ENCODE results near the gene SUPT4H1. TPM values are rescaled to one million over a fixed set of nuclear protein-coding genes. Genes with fewer than 3 reads are reported as not detected.
A peak's percentile ranks its signal among the peaks of the same experiment; 100 is the strongest.
"Not testable (repeated sequence)": the region's sequence is repeated elsewhere in the genome, so short reads cannot be mapped to it uniquely, and the experiment has no call there.

SUPT4H1 gene
- total RNA-seq, 2 donors from 2014 or later = 44.8 to 70.0 TPM

DNA sequence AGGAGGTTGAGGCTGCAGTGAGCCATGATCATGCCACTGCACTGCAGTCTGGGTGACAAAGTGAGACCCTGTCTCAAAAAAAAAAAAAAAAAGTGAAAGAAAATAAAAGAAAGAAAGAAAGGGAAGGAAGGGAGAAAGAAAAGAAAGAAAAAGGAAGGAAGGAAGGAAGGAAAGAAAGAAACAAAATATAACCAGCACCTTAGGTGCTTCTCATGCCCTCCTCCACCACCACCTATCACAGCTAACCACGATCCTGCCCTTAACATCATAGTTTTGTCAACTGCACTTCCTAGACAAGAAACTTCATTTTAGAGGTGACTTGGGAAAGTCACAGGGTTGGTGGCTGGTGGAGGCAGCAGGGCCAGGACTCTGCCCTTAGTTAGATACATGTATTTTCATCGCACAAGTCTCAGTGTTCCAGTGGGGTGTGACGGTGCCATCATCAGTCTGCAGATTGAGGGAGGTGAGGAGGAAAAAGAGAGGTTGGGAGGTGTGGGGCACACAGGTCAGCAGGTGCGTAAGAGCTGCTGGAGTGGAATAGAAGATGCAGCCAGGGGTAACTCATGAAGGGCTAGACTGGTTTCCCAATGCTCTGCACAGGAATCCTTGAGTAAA, 10.0 kb downstream of the SUPT4H1 start:
- Histone ChIP-seq H3K9me3 (no peaks in the 10 kb centered on the region), H3K36me3 (peaks cover 12 to 20% of the 10 kb centered on the region in 2 donors), H3K27ac (no peak overlapping the region), H3K27me3 (replicated peaks; ENCODE audit: insufficient read depth) (no peaks in the 10 kb centered on the region), H3K4me3 (no peak overlapping the region), H3K4me1 (replicated peaks) (no peaks in the 10 kb centered on the region)
- 87% methylated on average over 4 of the region's 4 CpGs for WGBS
- no peak for DNase-seq (ENCODE audit: low spot score)
- intact Hi-C loops (cut with DNase I) = no loop called here
- TF ChIP-seq, protein P1, sequence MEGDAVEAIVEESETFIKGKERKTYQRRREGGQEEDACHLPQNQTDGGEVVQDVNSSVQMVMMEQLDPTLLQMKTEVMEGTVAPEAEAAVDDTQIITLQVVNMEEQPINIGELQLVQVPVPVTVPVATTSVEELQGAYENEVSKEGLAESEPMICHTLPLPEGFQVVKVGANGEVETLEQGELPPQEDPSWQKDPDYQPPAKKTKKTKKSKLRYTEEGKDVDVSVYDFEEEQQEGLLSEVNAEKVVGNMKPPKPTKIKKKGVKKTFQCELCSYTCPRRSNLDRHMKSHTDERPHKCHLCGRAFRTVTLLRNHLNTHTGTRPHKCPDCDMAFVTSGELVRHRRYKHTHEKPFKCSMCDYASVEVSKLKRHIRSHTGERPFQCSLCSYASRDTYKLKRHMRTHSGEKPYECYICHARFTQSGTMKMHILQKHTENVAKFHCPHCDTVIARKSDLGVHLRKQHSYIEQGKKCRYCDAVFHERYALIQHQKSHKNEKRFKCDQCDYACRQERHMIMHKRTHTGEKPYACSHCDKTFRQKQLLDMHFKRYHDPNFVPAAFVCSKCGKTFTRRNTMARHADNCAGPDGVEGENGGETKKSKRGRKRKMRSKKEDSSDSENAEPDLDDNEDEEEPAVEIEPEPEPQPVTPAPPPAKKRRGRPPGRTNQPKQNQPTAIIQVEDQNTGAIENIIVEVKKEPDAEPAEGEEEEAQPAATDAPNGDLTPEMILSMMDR (IDR thresholded peaks at IDR 0.05) = no peak
- no peak for TF ChIP-seq POLR2AphosphoS5 (IDR thresholded peaks at IDR 0.05)
- no peak for TF ChIP-seq POLR2A (IDR thresholded peaks at IDR 0.05)

DNA sequence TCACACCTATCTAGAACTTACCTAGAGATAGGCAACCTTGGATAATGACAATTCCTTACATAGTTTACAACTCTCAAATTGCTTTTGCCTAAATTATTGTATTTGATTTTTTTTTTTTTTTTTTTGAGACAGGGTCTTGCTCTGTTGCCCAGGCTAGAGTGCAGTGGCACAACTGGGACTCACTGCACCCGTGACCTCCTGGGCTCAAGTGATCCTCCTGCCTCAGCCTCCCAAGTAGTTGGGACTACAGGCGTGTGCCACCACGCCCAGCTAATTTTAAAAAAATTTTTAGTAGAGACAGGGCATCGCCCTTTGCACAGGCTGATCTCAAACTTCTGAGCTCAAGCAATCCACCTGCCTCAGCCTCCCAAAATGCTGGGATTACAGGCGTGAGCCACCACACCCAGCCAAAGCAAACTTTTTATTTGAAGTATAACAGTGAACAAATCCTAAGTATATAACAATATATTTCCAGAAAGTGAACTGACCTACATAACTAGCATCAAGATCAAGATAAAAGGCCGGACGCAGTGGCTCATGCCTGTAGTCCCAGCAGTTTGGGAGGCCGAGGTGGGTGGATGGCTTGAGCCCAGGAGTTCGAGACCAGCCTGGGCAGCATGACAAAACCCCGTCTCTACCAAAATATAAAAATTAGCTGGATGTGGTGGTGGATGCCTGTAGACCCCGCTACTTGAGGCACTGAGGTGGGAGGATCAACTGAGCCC, 10.7 kb downstream of the SUPT4H1 start:
- H3K27me3 ChIP-seq (replicated peaks; ENCODE audit: insufficient read depth); H3K4me3 ChIP-seq; H3K27ac ChIP-seq; DNase-seq (ENCODE audit: low spot score); H3K9me3 ChIP-seq; intact Hi-C loops (cut with DNase I); H3K4me1 ChIP-seq (replicated peaks): not testable (repeated sequence)
- H3K36me3 ChIP-seq = peaks cover 11 to 20% of the 10 kb centered on the region in 2 donors
- WGBS = 89% methylated on average over 11 of the region's 11 CpGs

DNA sequence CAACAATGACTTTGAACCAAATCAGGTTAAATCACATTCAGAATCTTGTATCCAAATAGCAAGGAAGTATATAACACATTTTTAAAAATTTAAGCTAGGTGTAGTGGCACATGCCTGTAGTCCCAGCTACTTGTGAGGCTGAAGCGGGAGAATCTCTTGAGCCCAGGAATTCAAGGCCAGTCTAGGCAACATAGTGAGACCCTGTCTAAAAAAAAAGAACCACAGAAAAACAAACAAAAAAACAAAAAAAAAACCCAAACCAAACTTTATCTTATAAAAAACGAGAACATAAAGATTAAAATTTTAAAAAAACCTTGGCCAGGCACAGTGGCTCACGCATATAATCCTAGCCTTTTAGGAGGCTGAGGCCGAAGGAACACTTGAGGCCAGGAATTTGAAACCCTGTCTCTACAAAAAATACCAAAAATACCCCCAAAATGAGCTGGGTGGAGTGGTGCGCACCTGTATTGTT, 11.6 kb downstream of the SUPT4H1 start:
- DNase-seq (ENCODE audit: low spot score) = no peak
- Histone ChIP-seq H3K9me3 (no peaks in the 10 kb centered on the region), H3K4me1 (replicated peaks) (no peaks in the 10 kb centered on the region), H3K27me3 (replicated peaks; ENCODE audit: insufficient read depth) (no peaks in the 10 kb centered on the region), H3K27ac (no peak overlapping the region), H3K4me3 (no peak overlapping the region), H3K36me3 (peaks cover 2 to 13% of the 10 kb centered on the region in 2 donors)
- TF ChIP-seq POLR2AphosphoS5 (IDR thresholded peaks at IDR 0.05) = no peak
- TF ChIP-seq POLR2A (IDR thresholded peaks at IDR 0.05) = no peak
- TF ChIP-seq, protein P1 (IDR thresholded peaks at IDR 0.05) = no peak
- 88% methylated on average over 5 of the region's 5 CpGs for whole genome bisulfite sequencing
- intact Hi-C loops (cut with DNase I) = no loop called here

DNA sequence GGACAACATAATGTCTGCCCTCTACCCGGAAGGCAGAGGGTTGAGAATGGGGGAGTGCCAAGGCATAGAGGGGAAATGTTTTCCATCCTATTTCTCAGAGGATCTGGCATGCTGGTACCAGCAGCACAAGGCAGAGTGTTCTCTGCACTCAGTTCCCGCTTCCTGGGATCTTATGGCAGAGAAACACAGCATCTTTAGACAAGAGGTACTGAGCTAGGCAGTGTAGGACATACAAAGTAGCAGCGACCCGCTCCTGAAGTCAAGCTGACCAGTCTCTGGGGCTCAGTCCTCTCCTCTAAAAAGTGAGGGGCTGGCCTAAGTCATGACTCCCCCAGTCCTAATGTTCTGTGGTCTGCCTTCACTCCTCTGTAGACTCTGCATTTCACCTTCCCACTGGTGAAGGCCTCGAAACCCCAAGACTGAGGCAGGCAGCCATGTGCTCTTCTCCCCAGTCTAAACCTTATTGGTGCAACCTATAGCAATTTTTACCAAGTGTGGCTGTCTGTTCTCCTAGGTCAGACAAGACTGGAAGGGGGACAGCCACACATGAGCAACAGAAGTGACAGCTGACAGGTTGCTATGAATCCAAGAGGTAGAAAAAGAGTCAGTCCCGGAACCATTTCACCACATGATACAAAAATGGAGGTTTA, 12.1 kb downstream of the SUPT4H1 start:
- Histone ChIP-seq H3K4me3 (no peak overlapping the region), H3K36me3 (peaks cover 0 to 7% of the 10 kb centered on the region in 2 donors), H3K9me3 (no peaks in the 10 kb centered on the region), H3K27me3 (replicated peaks; ENCODE audit: insufficient read depth) (no peaks in the 10 kb centered on the region), H3K27ac (no peak overlapping the region), H3K4me1 (replicated peaks) (no peaks in the 10 kb centered on the region)
- no peak for DNase-seq (ENCODE audit: low spot score)
- TF ChIP-seq POLR2AphosphoS5 (IDR thresholded peaks at IDR 0.05) = no peak
- TF ChIP-seq POLR2A (IDR thresholded peaks at IDR 0.05) = no peak
- TF ChIP-seq, protein P1 (IDR thresholded peaks at IDR 0.05) = no peak
- intact Hi-C loops (cut with DNase I) = no loop called here
- 93% methylated on average over 6 of the region's 6 CpGs for WGBS

DNA sequence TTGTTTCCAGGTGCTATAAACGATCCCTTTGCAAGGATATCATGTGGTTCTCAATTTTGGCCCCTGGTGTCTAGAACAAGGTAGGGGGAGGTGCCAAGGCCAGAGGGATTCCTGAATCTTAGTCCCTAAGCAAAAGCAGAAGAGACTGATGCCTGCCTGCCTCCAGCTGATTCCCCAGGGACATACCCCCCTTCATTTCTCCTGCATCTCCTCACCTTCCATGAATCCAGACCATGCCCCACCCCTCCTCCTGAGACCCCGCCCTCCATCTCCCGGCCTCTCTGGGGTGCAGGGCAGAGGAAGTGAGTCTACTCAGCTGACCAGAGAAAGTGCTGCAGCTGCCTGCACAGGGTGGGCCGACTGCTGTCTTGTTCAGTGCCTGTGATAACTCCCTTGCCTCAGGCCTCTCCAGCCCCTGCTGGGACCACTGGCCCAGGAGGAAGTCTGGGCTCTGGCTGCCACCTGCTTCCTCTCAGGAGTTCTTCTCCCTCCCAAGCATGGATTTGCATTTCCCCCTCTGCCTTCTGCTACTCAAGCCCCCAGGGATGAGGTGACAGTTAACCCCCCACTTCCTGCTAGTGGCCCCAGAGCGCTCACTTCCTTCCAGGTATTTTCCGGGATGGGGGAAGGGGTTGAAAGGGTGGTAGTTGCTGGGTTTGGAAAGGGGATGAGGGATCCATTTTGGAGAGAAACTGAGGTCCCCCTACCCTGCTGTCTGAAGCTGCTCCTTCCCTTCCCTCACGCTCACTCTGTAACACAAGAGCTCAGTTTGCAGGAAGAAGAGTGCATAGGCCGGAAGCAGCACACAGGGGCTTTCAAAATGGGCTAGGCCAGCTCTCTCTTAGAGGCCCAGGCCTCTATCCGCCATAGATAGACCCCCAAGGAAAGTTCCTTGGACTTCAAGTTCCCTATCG, 12.9 kb downstream of the SUPT4H1 start:
- H3K4me1 ChIP-seq (replicated peaks) = no peaks in the 10 kb centered on the region
- H3K4me3 ChIP-seq = no peak overlapping the region
- no peaks in the 10 kb centered on the region for H3K36me3 ChIP-seq
- H3K9me3 ChIP-seq = no peaks in the 10 kb centered on the region
- no peak for DNase-seq (ENCODE audit: low spot score)
- intact Hi-C loops (cut with DNase I) = no loop called here
- WGBS = 62% methylated on average over 10 of the region's 10 CpGs
- H3K27me3 ChIP-seq (replicated peaks; ENCODE audit: insufficient read depth) = no peaks in the 10 kb centered on the region
- TF ChIP-seq POLR2A (IDR thresholded peaks at IDR 0.05) (no peak), POLR2AphosphoS5 (IDR thresholded peaks at IDR 0.05) (no peak)
- TF ChIP-seq, protein P1 (IDR thresholded peaks at IDR 0.05) = no peak
- H3K27ac ChIP-seq = peak overlapping the region; percentile 51 to 70
